Gastrocnemius medialis (tissue), 4 donors: ENCODE measurements around the gene RBL1. TPM values are rescaled to one million over a fixed set of nuclear protein-coding genes. Genes with fewer than 3 reads are reported as not detected.
A peak's percentile ranks its signal among the peaks of the same experiment; 100 is the strongest.
"Not testable (repeated sequence)": the region's sequence is repeated elsewhere in the genome, so short reads cannot be mapped to it uniquely, and the experiment has no call there.

Experiments
- ATAC-seq, 2 donors: fragments of 150-250 bp; one replicate each; pipeline ENCODE4 v1.9.1; 2016
- DNase-seq, 2 donors: peaks; one replicate each; pipeline ENCODE4 v3.0.0-alpha.2; 2019
- H3K27ac ChIP-seq, 4 donors: fragments of 200-600 bp; sonication (generic); 1 replicate in 1 of 4; 2 replicates in 3 of 4; pipeline ENCODE4 v1.5.1; 2016 to 2018; ENCODE audit warnings: mild to moderate bottlenecking in 2 of 4, moderate library complexity in 1 of 4
- H3K27me3 ChIP-seq, 3 donors: fragments of 200-600 bp; sonication (generic) in 2 of 3; 1 replicate in 1 of 3; 2 replicates in 2 of 3; pipeline versions ENCODE4 v1.5.1 to v1.6.0; 2016 to 2019; ENCODE audit warnings: mild to moderate bottlenecking in 1 of 3, moderate library complexity in 1 of 3
- H3K36me3 ChIP-seq, 2 donors: fragments of 200-600 bp; sonication (generic) in 1 of 2; one replicate each; pipeline ENCODE4 v1.5.1; 2017 to 2018
- H3K4me1 ChIP-seq, 2 donors: fragments of 200-600 bp; sonication (generic) in 1 of 2; one replicate each; pipeline ENCODE4 v1.5.1; 2016 to 2017; ENCODE audit warnings: mild to moderate bottlenecking in 2 of 2
- H3K4me3 ChIP-seq, 4 donors: fragments of 200-600 bp; sonication (generic) in 3 of 4; 1 replicate in 1 of 4; 2 replicates in 3 of 4; pipeline ENCODE4 v1.5.1; 2016 to 2019; ENCODE audit warnings: mild to moderate bottlenecking in 2 of 4
- H3K9me3 ChIP-seq, 3 donors: fragments of 200-600 bp; sonication (generic) in 2 of 3; 1 replicate in 1 of 3; 2 replicates in 2 of 3; pipeline ENCODE4 v1.5.1; 2016 to 2019
- CTCF ChIP-seq, 5 experiments: fragments of 450-650 bp in 3 of 5; fragments of 200-600 bp in 2 of 5; sonication (generic) in 2 of 5; IDR thresholded peaks in 4 of 5; conservative IDR thresholded peaks in 1 of 5; 1 replicate in 4 of 5; 2 replicates in 1 of 5; pipeline ENCODE4 v1.5.1; 2016 to 2019; ENCODE audit warnings: antibody characterized with exemption in 5 of 5, mild to moderate bottlenecking in 3 of 5, moderate library complexity in 3 of 5
- POLR2A ChIP-seq, 2 donors: fragments of 450-650 bp; IDR thresholded peaks; one replicate each; pipeline ENCODE4 v1.6.1; 2017; ENCODE audit warnings: antibody characterized with exemption in 2 of 2, mild to moderate bottlenecking in 2 of 2, moderate library complexity in 2 of 2
- in situ Hi-C, 4 donors: fragments of 200-750 bp; cut with MboI; loops; one replicate each; pipeline versions ENCODE4 v1.15.0 to v1.8.0; 2017; ENCODE audit warnings: low sequenced_read_pairs in 4 of 4
- intact Hi-C: fragments of 100-400 bp; cut with DNase I; formaldehyde crosslinking; loops from one replicate; pipeline ENCODE4 v1.15.1; 2023; ENCODE audit warnings: low total_unique reads
- total RNA-seq, 4 donors: library from RNA; depleted of rRNA; stranded (reverse); fragments of >200 nt; gene quantifications; one replicate each; pipeline versions ENCODE4 v1.1.0 to v1.2.3, GENCODE V29; 2016

RBL1 gene
- total RNA-seq, 4 donors from 2014 or later, result 2.9 to 13.0 (median 6.1) TPM

DNA sequence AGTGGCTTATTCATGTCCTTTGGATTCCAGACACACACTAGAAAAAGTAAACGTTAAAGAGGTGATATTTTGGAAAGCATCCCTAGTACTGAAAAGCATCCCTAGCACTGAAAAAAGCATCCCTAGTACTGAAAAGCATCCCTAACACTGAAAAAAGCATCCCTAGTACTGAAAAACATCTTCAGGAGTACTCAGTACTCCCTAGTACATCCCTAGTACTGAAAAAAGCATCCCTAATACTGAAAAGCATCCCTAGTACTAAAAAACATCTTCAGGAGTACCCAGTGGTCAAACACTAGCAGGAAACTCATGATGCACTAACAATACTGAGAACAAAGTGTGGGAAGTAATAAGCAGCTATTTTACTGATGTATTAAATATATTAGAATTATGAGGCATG is 98.7 kb downstream of the RBL1 start:
- no peaks in the 10 kb centered on the region for H3K36me3 ChIP-seq
- ATAC-seq, result no peak
- no peaks in the 10 kb centered on the region for H3K9me3 ChIP-seq
- no peak overlapping the region for H3K27ac ChIP-seq
- intact Hi-C loops, result no loop called here
- no peak overlapping the region for H3K4me3 ChIP-seq
- TF ChIP-seq POLR2A (IDR thresholded peaks at IDR 0.05) (no peak), CTCF (IDR thresholded peaks at IDR 0.05 in 4 of 5, conservative IDR thresholded peaks at IDR 0.05 in 1 of 5) (no peak)
- DNase-seq, result no peak
- H3K4me1 ChIP-seq, result no peaks in the 10 kb centered on the region
- in situ Hi-C loops, result no loop called here
- H3K27me3 ChIP-seq, result no peaks in the 10 kb centered on the region

DNA sequence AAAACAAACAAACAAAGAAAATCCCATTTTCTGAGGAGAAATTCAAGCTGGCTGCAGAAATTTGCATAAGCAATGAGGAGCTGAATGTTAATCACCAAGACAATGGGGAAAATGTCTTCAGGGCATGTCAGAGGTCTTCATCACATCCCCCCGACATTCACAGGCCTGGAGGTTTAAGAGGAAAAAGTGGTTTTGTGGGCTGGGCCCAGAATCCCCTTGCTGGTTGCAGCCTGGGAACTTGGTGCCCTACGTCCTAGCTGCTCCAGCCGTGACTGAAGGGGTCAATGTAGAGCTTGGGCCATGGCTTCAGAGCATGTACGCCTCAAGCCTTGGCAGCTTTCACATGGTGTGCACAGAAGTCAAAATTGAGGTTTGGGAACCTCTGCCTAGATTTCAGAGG is 101.6 kb downstream of the RBL1 start:
- H3K27me3 ChIP-seq, H3K4me3 ChIP-seq, H3K36me3 ChIP-seq, ATAC-seq, H3K9me3 ChIP-seq, in situ Hi-C loops, H3K4me1 ChIP-seq, intact Hi-C loops, H3K27ac ChIP-seq, DNase-seq: not testable (repeated sequence)

DNA sequence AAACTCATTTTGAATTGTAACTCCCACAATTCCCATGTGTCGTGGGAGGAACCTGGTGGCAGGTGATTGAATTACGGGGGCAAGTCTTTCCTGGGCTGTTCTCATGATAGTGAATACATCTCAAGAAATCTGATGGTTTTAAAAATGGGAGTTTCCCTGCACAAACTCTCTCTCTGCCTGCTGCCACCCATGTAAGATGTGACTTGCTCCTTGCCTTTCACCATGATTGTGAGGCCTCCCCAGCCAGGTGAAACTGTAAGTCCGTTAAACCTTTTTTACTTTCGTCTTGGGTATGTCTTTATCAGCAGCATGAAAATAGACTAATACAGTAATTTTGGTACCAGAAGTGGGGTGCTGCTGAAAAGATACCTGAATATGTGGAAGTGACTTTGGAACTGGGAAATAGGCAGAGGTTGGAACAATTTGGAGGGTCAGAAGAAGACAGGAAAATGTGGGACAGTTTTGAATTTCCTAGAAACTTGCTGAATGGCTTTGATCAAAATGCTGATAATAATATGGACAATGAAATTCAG is 102.9 kb downstream of the RBL1 start:
- H3K4me1 ChIP-seq, result no peaks in the 10 kb centered on the region
- no peak overlapping the region for H3K4me3 ChIP-seq
- no peaks in the 10 kb centered on the region for H3K9me3 ChIP-seq
- intact Hi-C loops (no loop called here), in situ Hi-C loops (no loop called here)
- TF ChIP-seq POLR2A (IDR thresholded peaks at IDR 0.05), result no peak
- TF ChIP-seq CTCF (IDR thresholded peaks at IDR 0.05 in 4 of 5, conservative IDR thresholded peaks at IDR 0.05 in 1 of 5), result no peak
- DNase-seq (no peak), ATAC-seq (no peak)
- no peaks in the 10 kb centered on the region for H3K36me3 ChIP-seq
- H3K27ac ChIP-seq, result no peak overlapping the region
- no peaks in the 10 kb centered on the region for H3K27me3 ChIP-seq

GRCh38 chr20:36991703-36992102 is 104.1 kb downstream of the RBL1 start:
- no peak overlapping the region for H3K4me3 ChIP-seq
- ATAC-seq (no peak), DNase-seq (no peak)
- H3K4me1 ChIP-seq, result no peaks in the 10 kb centered on the region
- no peak for TF ChIP-seq POLR2A (IDR thresholded peaks at IDR 0.05)
- TF ChIP-seq CTCF (IDR thresholded peaks at IDR 0.05 in 4 of 5, conservative IDR thresholded peaks at IDR 0.05 in 1 of 5), result no peak
- H3K27ac ChIP-seq, result no peak overlapping the region
- intact Hi-C loops, result no loop called here
- no peaks in the 10 kb centered on the region for H3K27me3 ChIP-seq
- no peaks in the 10 kb centered on the region for H3K9me3 ChIP-seq
- H3K36me3 ChIP-seq, result no peaks in the 10 kb centered on the region
- in situ Hi-C loops, result no loop called here

DNA sequence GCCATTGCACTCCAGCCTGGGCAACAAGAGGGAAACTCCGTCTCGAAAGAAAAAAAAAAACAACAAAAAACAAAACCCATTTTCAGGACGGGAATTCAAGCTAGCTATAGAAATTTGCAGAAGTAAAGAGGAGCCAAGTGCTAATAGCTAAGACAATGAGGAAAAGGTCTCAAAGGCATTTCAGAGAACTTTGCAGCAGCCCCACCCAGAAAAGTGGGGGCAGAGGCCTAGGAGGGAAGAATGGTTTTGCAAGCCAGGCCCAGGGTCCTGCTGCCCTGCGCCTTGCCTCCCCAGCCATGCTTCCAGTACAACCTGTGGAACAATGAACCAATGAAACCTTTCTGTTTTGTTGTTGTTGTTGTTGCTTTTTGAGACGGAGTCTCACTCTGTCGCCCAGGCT is 106.0 kb downstream of the RBL1 start:
- H3K4me1 ChIP-seq, result no peaks in the 10 kb centered on the region
- intact Hi-C loops (no loop called here), in situ Hi-C loops (no loop called here)
- peak in 1 of 2 donors; percentile 21 for DNase-seq
- no peaks in the 10 kb centered on the region for H3K27me3 ChIP-seq
- TF ChIP-seq CTCF (IDR thresholded peaks at IDR 0.05 in 4 of 5, conservative IDR thresholded peaks at IDR 0.05 in 1 of 5) (no peak), POLR2A (IDR thresholded peaks at IDR 0.05) (no peak)
- ATAC-seq, result no peak
- no peaks in the 10 kb centered on the region for H3K36me3 ChIP-seq
- H3K9me3 ChIP-seq, result no peaks in the 10 kb centered on the region
- no peak overlapping the region for H3K27ac ChIP-seq
- H3K4me3 ChIP-seq, result no peak overlapping the region
